GM23338 (cell line): ENCODE measurements around the gene SLC1A4. TPM values are rescaled to one million over a fixed set of nuclear protein-coding genes. Genes with fewer than 3 reads are reported as not detected.

Experiments
- ATAC-seq: fragments of 200-7000 bp; cut with Tn5 transposase; 3 replicates; pipeline ENCODE4 v1.9.1; 2020
- DNase-seq: peaks from one replicate; pipeline ENCODE4 v3.0.0-alpha.2; 2015; ENCODE audit warnings: low spot score
- H2AFZ ChIP-seq: fragments of 200-600 bp; sonication (generic); 2 replicates; pipeline ENCODE4 v1.8.0; 2016; ENCODE audit warnings: antibody characterized with exemption, mild to moderate bottlenecking, moderate library complexity
- H3F3A ChIP-seq: fragments of 200-600 bp; sonication (generic); replicated peaks from 2 replicates; pipeline ENCODE4 v1.8.0; 2017; ENCODE audit warnings: antibody characterized with exemption, mixed run types, low read depth
- H3K27ac ChIP-seq: fragments of 200-600 bp; sonication (generic); 2 replicates; pipeline ENCODE4 v1.6.1; 2016; ENCODE audit warnings: low read depth
- H3K27me3 ChIP-seq: fragments of 200-600 bp; sonication (generic); 2 replicates; pipeline ENCODE4 v1.8.0; 2016; ENCODE audit warnings: mild to moderate bottlenecking, mixed run types, moderate library complexity; ENCODE audit not compliant: insufficient read depth
- H3K36me3 ChIP-seq: fragments of 200-600 bp; sonication (generic); 2 replicates; pipeline ENCODE4 v1.8.0; 2016; ENCODE audit warnings: mild to moderate bottlenecking; ENCODE audit not compliant: insufficient read depth
- H3K4me1 ChIP-seq: fragments of 200-600 bp; sonication (generic); 2 replicates; pipeline ENCODE4 v1.8.0; 2016; ENCODE audit warnings: mild to moderate bottlenecking, moderate library complexity; ENCODE audit not compliant: insufficient read depth
- H3K4me2 ChIP-seq: fragments of 200-600 bp; sonication (generic); 2 replicates; pipeline ENCODE4 v1.7.1; 2017; ENCODE audit warnings: mixed run types
- H3K4me3 ChIP-seq: fragments of 200-600 bp; sonication (generic); 2 replicates; pipeline ENCODE4 v1.6.1; 2016; ENCODE audit warnings: mixed run types
- H3K79me2 ChIP-seq: fragments of 200-600 bp; sonication (generic); replicated peaks from 2 replicates; pipeline ENCODE4 v1.8.0; 2017; ENCODE audit warnings: mild to moderate bottlenecking; ENCODE audit not compliant: insufficient read depth
- H3K9me2 ChIP-seq: fragments of 200-600 bp; sonication (generic); 2 replicates; pipeline ENCODE4 v1.8.0; 2017; ENCODE audit not compliant: insufficient read depth
- H4K20me1 ChIP-seq: fragments of 200-600 bp; sonication (generic); replicated peaks from 2 replicates; pipeline ENCODE4 v1.8.0; 2017; ENCODE audit warnings: mild to moderate bottlenecking; ENCODE audit not compliant: insufficient read depth
- H3K27ac Mint-ChIP-seq: 2 replicates; pipeline ENCODE4 v1.8.0; 2020; ENCODE audit warnings: inconsistent platforms, mild to moderate bottlenecking, moderate library complexity, mixed read lengths
- H3K27me3 Mint-ChIP-seq: 3 replicates; pipeline ENCODE4 v1.8.0; 2022; ENCODE audit warnings: low read depth, mild to moderate bottlenecking, moderate library complexity, mixed read lengths, inconsistent platforms; ENCODE audit not compliant: insufficient read depth, poor library complexity
- H3K36me3 Mint-ChIP-seq: 3 replicates; pipeline ENCODE4 v1.8.0; 2021; ENCODE audit warnings: low read depth, mild to moderate bottlenecking, inconsistent platforms, moderate library complexity, mixed read lengths
- H3K4me1 Mint-ChIP-seq: 3 replicates; pipeline ENCODE4 v1.8.0; 2020; ENCODE audit warnings: mild to moderate bottlenecking, inconsistent platforms, mixed read lengths
- H3K4me3 Mint-ChIP-seq: 3 replicates; pipeline ENCODE4 v1.8.0; 2021; ENCODE audit warnings: moderate library complexity, mild to moderate bottlenecking, inconsistent platforms, mixed read lengths
- H3K9me3 Mint-ChIP-seq: 3 replicates; pipeline ENCODE4 v1.8.0; 2020; ENCODE audit warnings: moderate library complexity, mild to moderate bottlenecking, inconsistent platforms, mixed read lengths
- CTCF ChIP-seq, 2 experiments: fragments of 200-600 bp in 1 of 2; sonication (generic) in 1 of 2; conservative IDR thresholded peaks; 2 replicates each; pipeline versions ENCODE4 v1.5.1 to v1.6.1; 2016 to 2017; ENCODE audit warnings: antibody characterized with exemption in 2 of 2, low read depth in 2 of 2, mild to moderate bottlenecking in 2 of 2, moderate library complexity in 1 of 2
- EZH2 ChIP-seq: fragments of 200-600 bp; sonication (generic); IDR thresholded peaks from one replicate; pipeline ENCODE4 v1.8.0; 2017; ENCODE audit warnings: antibody characterized with exemption, mild to moderate bottlenecking, low read depth; ENCODE audit not compliant: unreplicated experiment
- EZH2phosphoT487 ChIP-seq: fragments of 200-600 bp; sonication (generic); IDR thresholded peaks from one replicate; pipeline ENCODE4 v1.8.1; 2018; ENCODE audit warnings: antibody characterized with exemption; ENCODE audit not compliant: unreplicated experiment
- POLR2AphosphoS5 ChIP-seq: IDR thresholded peaks from 2 replicates; pipeline ENCODE4 v1.6.1; 2016; ENCODE audit warnings: antibody characterized with exemption, low read depth
- STAT1 ChIP-seq: IDR thresholded peaks from one replicate; pipeline ENCODE4 v1.6.1; 2016; ENCODE audit warnings: antibody characterized with exemption; ENCODE audit not compliant: unreplicated experiment
- polyA plus RNA-seq: library from polyadenylated mRNA; unstranded; fragments of >200 nt; fragmentation: Nextera tagmentation; extraction: Ambion mirVana; gene quantifications from 2 replicates; pipeline ENCODE4 v1.2.1, GENCODE V29; 2016
- total RNA-seq: library from RNA; depleted of rRNA; stranded (reverse); fragments of >200 nt; shearing (Covaris generic); gene quantifications from 2 replicates; pipeline ENCODE4 v1.2.3, GENCODE V29; 2014
- TF ChIP-seq, protein P1 (sequence below): IDR thresholded peaks from one replicate; pipeline ENCODE4 v1.6.1; 2018; ENCODE audit warnings: antibody characterized with exemption; ENCODE audit not compliant: unreplicated experiment

Gene SLC1A4
- total and polyA plus RNA-seq, 2 experiments from 2014 or later: 1.3 to 2.7 TPM

GRCh38 chr2:65070856-65071255 is 81.7 kb downstream of the SLC1A4 start:
- Mint-ChIP-seq H3K4me3 (no peak overlapping the region), H3K36me3 (peaks cover 60% of the 10 kb centered on the region), H3K27me3 (peaks cover 6% of the 10 kb centered on the region), H3K4me1 (peaks cover 13% of the 10 kb centered on the region), H3K27ac (no peak overlapping the region), H3K9me3 (no peaks in the 10 kb centered on the region)
- Histone ChIP-seq H3K79me2 (peaks cover 29% of the 10 kb centered on the region), H3K4me2 (no peak overlapping the region), H3K4me3 (no peak overlapping the region), H3K36me3 (peaks cover 11% of the 10 kb centered on the region; the same call in 1 of the 2 replicates), H3F3A (no peaks in the 10 kb centered on the region), H3K9me2 (no peaks in the 10 kb centered on the region), H2AFZ (no peak overlapping the region), H3K4me1 (peaks cover 6% of the 10 kb centered on the region; the same call in 1 of the 2 replicates), H3K27me3 (no peaks in the 10 kb centered on the region), H4K20me1 (peaks cover 39% of the 10 kb centered on the region), H3K27ac (no peak overlapping the region)
- DNase-seq (no peak), ATAC-seq (no peak)
- no peak for TF ChIP-seq POLR2AphosphoS5
- no peak for TF ChIP-seq EZH2
- TF ChIP-seq, protein P1, sequence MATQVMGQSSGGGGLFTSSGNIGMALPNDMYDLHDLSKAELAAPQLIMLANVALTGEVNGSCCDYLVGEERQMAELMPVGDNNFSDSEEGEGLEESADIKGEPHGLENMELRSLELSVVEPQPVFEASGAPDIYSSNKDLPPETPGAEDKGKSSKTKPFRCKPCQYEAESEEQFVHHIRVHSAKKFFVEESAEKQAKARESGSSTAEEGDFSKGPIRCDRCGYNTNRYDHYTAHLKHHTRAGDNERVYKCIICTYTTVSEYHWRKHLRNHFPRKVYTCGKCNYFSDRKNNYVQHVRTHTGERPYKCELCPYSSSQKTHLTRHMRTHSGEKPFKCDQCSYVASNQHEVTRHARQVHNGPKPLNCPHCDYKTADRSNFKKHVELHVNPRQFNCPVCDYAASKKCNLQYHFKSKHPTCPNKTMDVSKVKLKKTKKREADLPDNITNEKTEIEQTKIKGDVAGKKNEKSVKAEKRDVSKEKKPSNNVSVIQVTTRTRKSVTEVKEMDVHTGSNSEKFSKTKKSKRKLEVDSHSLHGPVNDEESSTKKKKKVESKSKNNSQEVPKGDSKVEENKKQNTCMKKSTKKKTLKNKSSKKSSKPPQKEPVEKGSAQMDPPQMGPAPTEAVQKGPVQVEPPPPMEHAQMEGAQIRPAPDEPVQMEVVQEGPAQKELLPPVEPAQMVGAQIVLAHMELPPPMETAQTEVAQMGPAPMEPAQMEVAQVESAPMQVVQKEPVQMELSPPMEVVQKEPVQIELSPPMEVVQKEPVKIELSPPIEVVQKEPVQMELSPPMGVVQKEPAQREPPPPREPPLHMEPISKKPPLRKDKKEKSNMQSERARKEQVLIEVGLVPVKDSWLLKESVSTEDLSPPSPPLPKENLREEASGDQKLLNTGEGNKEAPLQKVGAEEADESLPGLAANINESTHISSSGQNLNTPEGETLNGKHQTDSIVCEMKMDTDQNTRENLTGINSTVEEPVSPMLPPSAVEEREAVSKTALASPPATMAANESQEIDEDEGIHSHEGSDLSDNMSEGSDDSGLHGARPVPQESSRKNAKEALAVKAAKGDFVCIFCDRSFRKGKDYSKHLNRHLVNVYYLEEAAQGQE: no peak
- TF ChIP-seq CTCF (conservative IDR thresholded peaks at IDR 0.05; ENCODE audit: low read depth in 2 of 2): no peak
- TF ChIP-seq STAT1: no peak

GRCh38 chr2:65071499-65072180 is 82.4 kb downstream of the SLC1A4 start:
- Histone ChIP-seq H3K4me1 (peaks cover 13% of the 10 kb centered on the region), H3K27me3 (no peaks in the 10 kb centered on the region), H3K4me2 (no peak overlapping the region), H3K79me2 (peaks cover 24% of the 10 kb centered on the region), H2AFZ (no peak overlapping the region), H3F3A (peaks cover 2% of the 10 kb centered on the region; the same call in 1 of the 2 replicates), H4K20me1 (peaks cover 44% of the 10 kb centered on the region), H3K9me2 (no peaks in the 10 kb centered on the region), H3K27ac (no peak overlapping the region), H3K36me3 (peaks cover 11% of the 10 kb centered on the region; the same call in 1 of the 2 replicates), H3K4me3 (no peak overlapping the region)
- peaks cover 67% of the 10 kb centered on the region for H3K36me3 Mint-ChIP-seq
- peaks cover 6% of the 10 kb centered on the region for H3K27me3 Mint-ChIP-seq
- peak; percentile 56 for ATAC-seq
- H3K4me1 Mint-ChIP-seq: peaks cover 21% of the 10 kb centered on the region
- H3K4me3 Mint-ChIP-seq: no peak overlapping the region
- TF ChIP-seq EZH2phosphoT487 (no peak), CTCF (conservative IDR thresholded peaks at IDR 0.05; ENCODE audit: low read depth in 2 of 2) (peak; percentile 40 to 56)
- TF ChIP-seq, protein P1: no peak
- DNase-seq: peak; percentile 49
- H3K27ac Mint-ChIP-seq: no peak overlapping the region
- no peaks in the 10 kb centered on the region for H3K9me3 Mint-ChIP-seq
